Karpas-422 (cell line): ENCODE data around the gene ALPL. TPM values are rescaled to one million over a fixed set of nuclear protein-coding genes. Genes with fewer than 3 reads are reported as not detected.

Source experiments
- DNase-seq: peaks from one replicate; pipeline ENCODE4 v3.0.0-alpha.2; 2015
- H2AFZ ChIP-seq: fragments of 200-600 bp; sonication (generic); 2 replicates; pipeline ENCODE4 v1.6.1; 2014; ENCODE audit warnings: antibody characterized with exemption, low read length, mixed read lengths
- H3K27ac ChIP-seq: fragments of 200-600 bp; sonication (generic); 2 replicates; pipeline ENCODE4 v1.5.1; 2014; ENCODE audit warnings: mild to moderate bottlenecking, low read length, moderate library complexity
- H3K27me3 ChIP-seq: fragments of 200-600 bp; sonication (generic); 2 replicates; pipeline ENCODE4 v1.6.1; 2014; ENCODE audit warnings: low read length, mixed read lengths
- H3K36me3 ChIP-seq: fragments of 200-600 bp; sonication (generic); 2 replicates; pipeline ENCODE4 v1.6.1; 2014; ENCODE audit warnings: low read length, mixed read lengths; ENCODE audit not compliant: insufficient read depth
- H3K4me1 ChIP-seq: fragments of 200-600 bp; sonication (generic); 2 replicates; pipeline ENCODE4 v1.6.1; 2014; ENCODE audit warnings: mild to moderate bottlenecking, low read length, mixed read lengths
- H3K4me2 ChIP-seq: fragments of 200-600 bp; sonication (generic); 2 replicates; pipeline ENCODE4 v1.6.1; 2014; ENCODE audit warnings: low read length, low read depth, mild to moderate bottlenecking; ENCODE audit not compliant: poor library complexity, severe bottlenecking
- H3K4me3 ChIP-seq: fragments of 200-600 bp; sonication (generic); 2 replicates; pipeline ENCODE4 v1.5.1; 2014; ENCODE audit warnings: mild to moderate bottlenecking, antibody characterized with exemption, low read length, mixed read lengths
- H3K79me2 ChIP-seq: fragments of 200-600 bp; sonication (generic); 2 replicates; pipeline ENCODE4 v1.6.1; 2014; ENCODE audit warnings: mild to moderate bottlenecking, low read length, mixed read lengths
- H3K9ac ChIP-seq: fragments of 200-600 bp; sonication (generic); 2 replicates; pipeline ENCODE4 v1.6.0; 2014; ENCODE audit warnings: low read length
- H3K9me2 ChIP-seq: fragments of 200-600 bp; sonication (generic), shearing (Covaris generic); replicated peaks from 2 replicates; pipeline ENCODE4 v1.6.0; 2014; ENCODE audit warnings: mild to moderate bottlenecking, low read length, moderate library complexity; ENCODE audit not compliant: insufficient read depth
- H3K9me3 ChIP-seq: fragments of 300-700, 200-600 bp; sonication (generic); 2 replicates; pipeline ENCODE4 v1.6.1; 2014; ENCODE audit warnings: low read length, mixed read lengths
- H4K20me1 ChIP-seq: fragments of 200-600 bp; sonication (generic); 2 replicates; pipeline ENCODE4 v1.6.1; 2014; ENCODE audit warnings: mild to moderate bottlenecking, antibody characterized with exemption, low read length, low read depth; ENCODE audit not compliant: insufficient read depth
- total RNA-seq: library from RNA; depleted of rRNA; stranded (reverse); fragments of >200 nt; shearing (Covaris generic); gene quantifications from 2 replicates; pipeline ENCODE4 v1.2.3, GENCODE V29; 2014; ENCODE audit warnings: low replicate concordance

The ALPL gene
- total RNA-seq, 1 experiment from 2014 or later, result not detected

DNA sequence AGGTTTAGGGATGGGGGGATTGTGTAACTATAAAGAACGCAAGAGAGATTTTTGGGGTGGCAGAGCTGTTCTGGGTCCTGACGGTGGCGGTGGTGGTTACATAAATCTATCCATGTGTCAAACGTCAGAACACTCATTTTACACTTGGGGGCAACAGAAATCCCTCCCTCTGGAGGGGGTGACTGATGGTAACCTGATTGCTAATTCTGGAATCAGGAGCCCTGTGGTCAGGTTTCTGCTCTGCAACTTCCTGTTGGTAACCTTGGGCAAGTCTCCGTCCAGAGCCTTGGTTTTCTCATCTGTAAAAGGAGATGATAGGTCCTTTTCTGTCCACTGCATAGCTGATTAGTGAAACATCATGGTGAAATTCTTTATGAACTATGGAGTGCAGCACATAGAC lies 40.9 kb downstream of the ALPL start:
- Histone ChIP-seq H3K4me2 (no peak overlapping the region), H3K9me2 (no peaks in the 10 kb centered on the region), H4K20me1 (no peaks in the 10 kb centered on the region), H3K27me3 (no peaks in the 10 kb centered on the region), H3K36me3 (no peaks in the 10 kb centered on the region), H3K4me3 (no peak overlapping the region), H3K9ac (no peak overlapping the region), H3K27ac (no peak overlapping the region), H3K9me3 (no peaks in the 10 kb centered on the region), H3K79me2 (no peaks in the 10 kb centered on the region), H2AFZ (no peak overlapping the region), H3K4me1 (no peaks in the 10 kb centered on the region)
- DNase-seq, result no peak

GRCh38 chr1:21550866-21551475 lies 41.7 kb downstream of the ALPL start:
- no peaks in the 10 kb centered on the region for H3K79me2 ChIP-seq
- no peak overlapping the region for H3K4me2 ChIP-seq
- no peaks in the 10 kb centered on the region for H3K9me2 ChIP-seq
- no peaks in the 10 kb centered on the region for H3K4me1 ChIP-seq
- H2AFZ ChIP-seq, result no peak overlapping the region
- no peak overlapping the region for H3K27ac ChIP-seq
- no peaks in the 10 kb centered on the region for H3K36me3 ChIP-seq
- H4K20me1 ChIP-seq, result no peaks in the 10 kb centered on the region
- no peaks in the 10 kb centered on the region for H3K9me3 ChIP-seq
- H3K27me3 ChIP-seq, result no peaks in the 10 kb centered on the region
- H3K9ac ChIP-seq, result no peak overlapping the region
- no peak for DNase-seq
- no peak overlapping the region for H3K4me3 ChIP-seq

- H2AFZ ChIP-seq, result no peak overlapping the region
- no peak overlapping the region for H3K4me2 ChIP-seq
- no peaks in the 10 kb centered on the region for H3K79me2 ChIP-seq
- no peaks in the 10 kb centered on the region for H4K20me1 ChIP-seq
- no peak for DNase-seq
- no peaks in the 10 kb centered on the region for H3K4me1 ChIP-seq
- no peak overlapping the region for H3K27ac ChIP-seq
- H3K27me3 ChIP-seq, result no peaks in the 10 kb centered on the region
- H3K36me3 ChIP-seq, result no peaks in the 10 kb centered on the region
- H3K9ac ChIP-seq, result no peak overlapping the region
- no peaks in the 10 kb centered on the region for H3K9me2 ChIP-seq
- no peak overlapping the region for H3K4me3 ChIP-seq
- no peaks in the 10 kb centered on the region for H3K9me3 ChIP-seq
Observed at GRCh38 chr1:21552715-21553114, 43.5 kb downstream of the ALPL start.

DNA sequence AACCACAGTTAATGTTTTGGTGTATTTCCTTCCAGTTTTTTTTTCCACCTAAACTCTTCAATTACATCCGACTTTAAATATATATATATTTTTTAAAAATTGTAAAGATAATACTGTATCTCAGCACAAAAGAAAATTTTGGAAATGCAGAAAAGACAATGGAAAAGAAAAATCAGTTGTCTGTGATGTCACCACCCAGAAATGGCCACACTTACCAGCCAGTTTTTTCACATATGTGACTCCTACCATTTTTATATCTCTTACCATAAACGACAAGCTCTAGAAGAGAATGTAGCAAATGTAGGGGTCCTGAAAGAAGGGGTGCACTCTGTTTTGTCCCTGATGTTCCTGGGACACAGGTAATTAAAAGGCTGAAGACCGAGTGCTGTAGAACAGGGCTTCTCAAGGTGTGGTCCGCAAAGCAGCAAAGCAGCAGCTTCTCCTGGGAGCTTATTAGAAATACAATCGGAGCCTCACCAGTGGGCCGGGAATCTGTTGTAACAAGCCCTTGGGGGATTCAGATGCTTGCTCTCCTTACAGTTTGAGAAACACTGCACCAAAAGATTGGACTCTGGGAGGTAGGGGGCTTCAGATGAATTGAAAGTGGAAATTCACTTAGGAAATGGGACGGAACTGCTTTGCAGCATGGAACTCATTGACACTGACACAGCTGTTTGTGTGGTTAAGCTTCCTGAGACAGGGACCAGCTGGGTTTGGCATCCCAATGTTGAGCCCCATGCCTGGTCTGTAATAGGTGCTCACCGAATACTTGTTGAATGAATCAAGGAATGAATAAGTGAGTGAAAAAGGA lies 44.1 kb downstream of the ALPL start:
- H3K79me2 ChIP-seq, result no peaks in the 10 kb centered on the region
- no peaks in the 10 kb centered on the region for H3K27me3 ChIP-seq
- no peaks in the 10 kb centered on the region for H4K20me1 ChIP-seq
- H3K36me3 ChIP-seq, result no peaks in the 10 kb centered on the region
- no peaks in the 10 kb centered on the region for H3K9me3 ChIP-seq
- H3K4me3 ChIP-seq, result no peak overlapping the region
- H3K27ac ChIP-seq, result no peak overlapping the region
- no peak overlapping the region for H3K4me2 ChIP-seq
- no peak overlapping the region for H3K9ac ChIP-seq
- no peaks in the 10 kb centered on the region for H3K4me1 ChIP-seq
- DNase-seq, result no peak
- H2AFZ ChIP-seq, result no peak overlapping the region
- H3K9me2 ChIP-seq, result no peaks in the 10 kb centered on the region

GRCh38 chr1:21559788-21560567 lies 50.8 kb downstream of the ALPL start:
- no peaks in the 10 kb centered on the region for H3K27me3 ChIP-seq
- H3K9ac ChIP-seq, result no peak overlapping the region
- H3K79me2 ChIP-seq, result no peaks in the 10 kb centered on the region
- H2AFZ ChIP-seq, result no peak overlapping the region
- no peaks in the 10 kb centered on the region for H3K36me3 ChIP-seq
- no peak overlapping the region for H3K4me2 ChIP-seq
- H3K4me1 ChIP-seq, result peaks cover 5% of the 10 kb centered on the region; the same call in 1 of the 2 replicates
- no peak overlapping the region for H3K27ac ChIP-seq
- no peaks in the 10 kb centered on the region for H4K20me1 ChIP-seq
- H3K9me2 ChIP-seq, result no peaks in the 10 kb centered on the region
- no peaks in the 10 kb centered on the region for H3K9me3 ChIP-seq
- no peak for DNase-seq
- no peak overlapping the region for H3K4me3 ChIP-seq

GRCh38 chr1:21560916-21561638 lies 51.9 kb downstream of the ALPL start:
- no peaks in the 10 kb centered on the region for H3K9me3 ChIP-seq
- H4K20me1 ChIP-seq, result no peaks in the 10 kb centered on the region
- H2AFZ ChIP-seq, result no peak overlapping the region
- no peak overlapping the region for H3K4me2 ChIP-seq
- no peak overlapping the region for H3K27ac ChIP-seq
- no peaks in the 10 kb centered on the region for H3K79me2 ChIP-seq
- H3K27me3 ChIP-seq, result no peaks in the 10 kb centered on the region
- H3K4me3 ChIP-seq, result no peak overlapping the region
- DNase-seq, result no peak
- no peaks in the 10 kb centered on the region for H3K9me2 ChIP-seq
- peaks cover 5% of the 10 kb centered on the region; the same call in 1 of the 2 replicates for H3K4me1 ChIP-seq
- H3K9ac ChIP-seq, result no peak overlapping the region
- no peaks in the 10 kb centered on the region for H3K36me3 ChIP-seq

GRCh38 chr1:21562896-21563295 lies 53.7 kb downstream of the ALPL start:
- Histone ChIP-seq H3K27me3 (no peaks in the 10 kb centered on the region), H3K4me1 (peaks cover 5% of the 10 kb centered on the region; the same call in 1 of the 2 replicates), H3K4me2 (no peak overlapping the region), H3K4me3 (no peak overlapping the region), H4K20me1 (no peaks in the 10 kb centered on the region), H3K79me2 (no peaks in the 10 kb centered on the region), H3K9me3 (no peaks in the 10 kb centered on the region), H3K36me3 (no peaks in the 10 kb centered on the region), H2AFZ (no peak overlapping the region), H3K27ac (no peak overlapping the region), H3K9ac (no peak overlapping the region), H3K9me2 (no peaks in the 10 kb centered on the region)
- DNase-seq, result no peak
